Kidney (tissue), 14 donors: ENCODE results near the gene SOX11. TPM values are rescaled to one million over a fixed set of nuclear protein-coding genes. Genes with fewer than 3 reads are reported as not detected.
"Not testable (repeated sequence)": the region's sequence is repeated elsewhere in the genome, so short reads cannot be mapped to it uniquely, and the experiment has no call there.

ENCODE experiments used
- DNase-seq, 5 donors: peaks; one replicate each; pipeline ENCODE4 v3.0.0-alpha.2; 2013 to 2020
- FAIRE-seq: peaks from 2 replicates; lab custom pipeline; 2012; peaks lifted over from hg19 to GRCh38; lab: Jason Lieb, UNC
- H3K27ac ChIP-seq, 2 donors: one replicate each; pipeline ENCODE4 v1.7.0; 2013; ENCODE audit warnings: low read depth in 2 of 2, low read length in 2 of 2, inconsistent platforms in 1 of 2
- H3K27me3 ChIP-seq: one replicate; pipeline ENCODE4 v1.7.1; 2013; ENCODE audit warnings: low read length, inconsistent platforms; ENCODE audit not compliant: control insufficient read depth, insufficient read depth
- H3K36me3 ChIP-seq, 3 donors: one replicate each; pipeline versions ENCODE4 v1.7.0 to v1.7.1; 2013; ENCODE audit warnings: low read length in 3 of 3, control low read depth in 1 of 3, inconsistent platforms in 1 of 3; ENCODE audit not compliant: insufficient read depth in 3 of 3, control insufficient read depth in 2 of 3
- H3K4me1 ChIP-seq, 3 donors: one replicate each; pipeline versions ENCODE4 v1.7.0 to v1.7.1; 2013; ENCODE audit warnings: low read length in 3 of 3, inconsistent platforms in 1 of 3, low read depth in 1 of 3; ENCODE audit not compliant: control insufficient read depth in 2 of 3, insufficient read depth in 2 of 3
- H3K4me3 ChIP-seq, 3 donors: one replicate each; pipeline versions ENCODE4 v1.7.0 to v1.8.1; 2013; ENCODE audit warnings: low read length in 3 of 3, control low read depth in 1 of 3, inconsistent platforms in 1 of 3
- H3K9ac ChIP-seq, 3 donors: one replicate each; pipeline versions ENCODE4 v1.7.0 to v1.7.1; 2013; ENCODE audit warnings: low read length in 3 of 3, control low read depth in 1 of 3, inconsistent platforms in 1 of 3
- H3K9me3 ChIP-seq, 3 donors: one replicate each; pipeline versions ENCODE4 v1.7.0 to v1.7.1; 2013; ENCODE audit warnings: low read length in 3 of 3, control low read depth in 1 of 3, inconsistent platforms in 1 of 3; ENCODE audit not compliant: control insufficient read depth in 2 of 3, insufficient read depth in 1 of 3
- intact Hi-C: fragments of 100-400 bp; cut with DNase I; formaldehyde crosslinking; loops from one replicate; pipeline ENCODE4 v1.11.1; 2022
- polyA plus RNA-seq: library from polyadenylated mRNA; stranded (reverse); fragments of 350-450 nt; fragmentation: Illumina TruSeq; extraction: RNeasy Lipid Tissue Mini Kit (QIAGEN cat#74804); gene quantifications from one replicate; pipeline ENCODE4 v1.2.3, GENCODE V29; 2014; ENCODE audit warnings: low read depth, low replicate concordance; ENCODE audit not compliant: insufficient read depth
- total RNA-seq: library from RNA; stranded (reverse); fragmentation: NEBNext Ultra II Directional; extraction: Animal tissue kit (Norgen Biotek cat#: 25700); gene quantifications from one replicate; pipeline ENCODE4 v1.2.1, GENCODE V29; 2021
- TF ChIP-seq, protein P1 (sequence below): IDR thresholded peaks from 3 replicates; pipeline ENCODE4 v1.5.1; 2012; ENCODE audit warnings: mild to moderate bottlenecking, moderate library complexity, borderline replicate concordance; ENCODE audit not compliant: insufficient read depth; ENCODE audit errors: extremely low read depth
- donor health status: control.
- donor health status: control.
- donor health status: control.
- donor health status: control.
- donor health status: control.
- donor health status: DM: yes; HTN: yes; CAD: no.
- donor health status: Normal renal cell carcinoma (clear cell type).

SOX11 gene
- total and polyA plus RNA-seq, 2 donors from 2014 or later = 0.22 TPM; not detected in 1

DNA sequence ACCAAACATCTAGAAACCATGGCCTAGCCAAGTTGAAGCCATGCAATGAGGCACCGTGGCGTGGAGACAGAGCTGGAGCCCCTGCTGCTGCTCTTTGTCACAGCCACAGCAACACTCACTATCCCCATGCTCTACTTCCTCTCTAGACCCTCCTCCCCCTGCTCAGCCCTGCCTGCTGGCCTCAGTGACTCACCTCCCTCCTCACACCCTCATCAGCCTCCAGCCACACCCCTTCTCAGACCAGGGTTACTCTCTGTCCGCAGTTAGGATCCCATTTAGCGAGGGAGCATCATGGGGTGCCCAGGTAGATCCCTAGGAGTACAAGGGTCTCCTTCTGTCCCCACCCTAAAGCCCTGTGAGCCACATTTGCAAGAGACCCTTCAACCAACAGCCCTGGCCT is 25.4 kb upstream of the SOX11 start:
- Histone ChIP-seq H3K36me3 (no peaks in the 10 kb centered on the region), H3K4me3 (no peak overlapping the region), H3K9ac (no peak overlapping the region), H3K4me1 (no peaks in the 10 kb centered on the region), H3K27me3 (no peaks in the 10 kb centered on the region), H3K27ac (no peak overlapping the region), H3K9me3 (no peaks in the 10 kb centered on the region)
- no peak for DNase-seq
- TF ChIP-seq, protein P1, sequence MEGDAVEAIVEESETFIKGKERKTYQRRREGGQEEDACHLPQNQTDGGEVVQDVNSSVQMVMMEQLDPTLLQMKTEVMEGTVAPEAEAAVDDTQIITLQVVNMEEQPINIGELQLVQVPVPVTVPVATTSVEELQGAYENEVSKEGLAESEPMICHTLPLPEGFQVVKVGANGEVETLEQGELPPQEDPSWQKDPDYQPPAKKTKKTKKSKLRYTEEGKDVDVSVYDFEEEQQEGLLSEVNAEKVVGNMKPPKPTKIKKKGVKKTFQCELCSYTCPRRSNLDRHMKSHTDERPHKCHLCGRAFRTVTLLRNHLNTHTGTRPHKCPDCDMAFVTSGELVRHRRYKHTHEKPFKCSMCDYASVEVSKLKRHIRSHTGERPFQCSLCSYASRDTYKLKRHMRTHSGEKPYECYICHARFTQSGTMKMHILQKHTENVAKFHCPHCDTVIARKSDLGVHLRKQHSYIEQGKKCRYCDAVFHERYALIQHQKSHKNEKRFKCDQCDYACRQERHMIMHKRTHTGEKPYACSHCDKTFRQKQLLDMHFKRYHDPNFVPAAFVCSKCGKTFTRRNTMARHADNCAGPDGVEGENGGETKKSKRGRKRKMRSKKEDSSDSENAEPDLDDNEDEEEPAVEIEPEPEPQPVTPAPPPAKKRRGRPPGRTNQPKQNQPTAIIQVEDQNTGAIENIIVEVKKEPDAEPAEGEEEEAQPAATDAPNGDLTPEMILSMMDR = no peak
- FAIRE-seq = no peak
- intact Hi-C loops = no loop called here

DNA sequence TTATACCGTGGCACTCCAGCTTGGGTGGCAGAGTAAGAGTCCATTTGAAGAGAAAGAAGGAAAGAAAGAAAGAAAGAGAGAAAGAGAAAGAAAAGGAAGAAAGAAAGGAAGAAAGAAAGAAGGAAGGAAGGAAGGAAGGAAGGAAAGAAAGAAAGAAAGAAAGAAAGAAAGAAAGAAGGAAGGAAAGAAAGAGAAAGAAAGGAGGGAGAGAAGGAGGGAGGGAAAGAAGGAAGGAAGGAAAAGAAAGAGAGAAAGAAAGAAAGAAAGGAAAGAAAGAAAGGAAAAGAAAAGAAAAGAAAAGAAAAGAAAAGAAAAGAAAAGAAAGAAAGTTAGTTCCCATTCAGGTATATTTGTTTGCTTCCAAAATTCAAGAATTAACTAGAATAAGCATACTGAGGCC is 24.5 kb upstream of the SOX11 start:
- H3K27ac ChIP-seq, H3K9me3 ChIP-seq, FAIRE-seq, intact Hi-C loops, H3K9ac ChIP-seq, H3K36me3 ChIP-seq, DNase-seq, H3K4me1 ChIP-seq, H3K27me3 ChIP-seq, H3K4me3 ChIP-seq: not testable (repeated sequence)

DNA sequence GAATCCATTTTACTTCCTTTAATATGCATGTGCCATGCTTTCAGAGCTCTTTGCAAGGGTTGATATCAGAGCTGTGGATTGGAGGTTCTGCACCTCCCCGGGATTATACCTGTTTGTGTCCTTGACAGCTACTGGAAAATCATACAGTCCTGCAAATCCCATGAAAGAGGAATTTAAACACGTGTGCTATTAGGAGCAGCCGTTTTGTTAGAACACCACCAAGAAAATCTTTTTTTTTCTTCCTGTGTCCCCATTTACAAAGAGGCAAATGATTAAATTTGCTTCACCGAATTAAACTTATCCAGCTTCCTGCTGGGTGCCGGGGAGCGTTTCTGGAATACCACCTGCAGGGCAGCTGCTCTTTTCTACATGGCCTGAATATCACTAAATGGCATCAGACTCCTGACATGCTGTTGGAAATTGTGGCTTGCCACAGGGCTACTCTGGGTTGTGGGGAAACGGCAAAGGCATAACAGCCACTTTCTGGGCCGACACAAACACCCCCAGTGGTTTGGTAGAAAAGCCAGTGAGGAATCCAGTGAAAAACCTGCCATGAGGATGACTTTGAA is 23.4 kb upstream of the SOX11 start:
- Histone ChIP-seq H3K36me3 (no peaks in the 10 kb centered on the region), H3K9me3 (no peaks in the 10 kb centered on the region), H3K4me1 (no peaks in the 10 kb centered on the region), H3K27me3 (no peaks in the 10 kb centered on the region), H3K4me3 (no peak overlapping the region), H3K9ac (no peak overlapping the region), H3K27ac (no peak overlapping the region)
- FAIRE-seq (no peak), DNase-seq (no peak)
- intact Hi-C loops = no loop called here
- TF ChIP-seq, protein P1 = no peak

DNA sequence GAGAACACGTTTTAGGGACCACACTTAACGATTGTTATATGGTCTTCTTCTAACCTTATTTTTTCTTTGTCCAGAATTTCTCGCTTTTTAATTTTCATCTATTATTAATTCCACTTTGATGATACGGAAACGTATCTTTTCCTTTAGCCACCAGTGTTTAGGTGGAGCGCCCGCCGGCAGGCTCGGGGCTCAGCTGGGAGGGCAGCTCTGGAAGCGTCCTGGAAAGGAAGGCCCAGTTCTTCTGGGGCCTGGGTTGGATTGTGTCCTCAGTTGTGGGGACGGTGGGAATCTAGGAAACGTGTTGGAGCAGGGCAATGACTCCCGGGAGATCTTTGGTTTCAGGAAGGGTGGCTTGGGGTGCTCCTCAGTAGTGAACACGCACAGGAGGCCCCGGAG is 19.4 kb upstream of the SOX11 start:
- no peak overlapping the region for H3K27ac ChIP-seq
- H3K27me3 ChIP-seq = peaks cover 2% of the 10 kb centered on the region
- no peaks in the 10 kb centered on the region for H3K9me3 ChIP-seq
- no peak for FAIRE-seq
- intact Hi-C loops = no loop called here
- H3K36me3 ChIP-seq = no peaks in the 10 kb centered on the region
- DNase-seq = peak in 1 of 5 donors; percentile 53
- H3K9ac ChIP-seq = no peak overlapping the region
- no peak overlapping the region for H3K4me3 ChIP-seq
- TF ChIP-seq, protein P1 = no peak
- no peaks in the 10 kb centered on the region for H3K4me1 ChIP-seq
